HepG2 (cell line): ENCODE measurements around the gene GGT1. TPM values are rescaled to one million over a fixed set of nuclear protein-coding genes. Genes with fewer than 3 reads are reported as not detected.
A peak's percentile ranks its signal among the peaks of the same experiment; 100 is the strongest.

Experiments
- ASH2L ChIP-seq: fragments of 300-600, 200-600 bp; sonication (generic); IDR thresholded peaks from 2 replicates; pipeline ENCODE4 v1.7.0; 2017; ENCODE audit warnings: low read depth, mild to moderate bottlenecking, moderate library complexity, mixed read lengths, low read length; ENCODE audit not compliant: insufficient read length
- ATF7-NPFF ChIP-seq: sonication (generic); formaldehyde crosslinking; IDR thresholded peaks from 2 replicates; pipeline ENCODE4 v1.8.1; 2023; ENCODE audit warnings: mild to moderate bottlenecking, low read depth, missing genetic modification reagents, moderate library complexity
- CBFB ChIP-seq: sonication (generic); formaldehyde crosslinking; IDR thresholded peaks from 2 replicates; pipeline ENCODE4 v1.4.0; 2020; ENCODE audit warnings: missing genetic modification reagents
- GABPA ChIP-seq, 2 experiments: IDR thresholded peaks; 2 replicates each; pipeline ENCODE4 v1.6.1; 2011 to 2016; ENCODE audit warnings: low read depth in 2 of 2, low read length in 1 of 2, missing biosample characterization in 1 of 2, missing genetic modification characterization in 1 of 2
- GATA4 ChIP-seq: sonication (generic); IDR thresholded peaks from 2 replicates; pipeline ENCODE4 v1.6.1; 2016; ENCODE audit warnings: antibody characterized with exemption, low read depth, borderline replicate concordance
- HDAC1 ChIP-seq: sonication (generic); formaldehyde crosslinking; IDR thresholded peaks from 2 replicates; pipeline ENCODE4 v1.5.1; 2020; ENCODE audit warnings: mild to moderate bottlenecking, missing genetic modification reagents
- MIER3 ChIP-seq: IDR thresholded peaks from 2 replicates; pipeline ENCODE4 v1.6.1; 2016; ENCODE audit warnings: missing compliant biosample characterization, borderline replicate concordance
- MZF1 ChIP-seq: sonication (generic); formaldehyde crosslinking; IDR thresholded peaks from 2 replicates; pipeline ENCODE4 v1.8.1; 2023; ENCODE audit warnings: mild to moderate bottlenecking, missing genetic modification reagents, borderline replicate concordance
- SSRP1 ChIP-seq: IDR thresholded peaks from 2 replicates; pipeline ENCODE4 v1.6.1; 2016; ENCODE audit warnings: control low read depth
- TCF12 ChIP-seq, 2 experiments: fragments of 450-650 bp in 1 of 2; sonication (generic) in 1 of 2; formaldehyde crosslinking in 1 of 2; IDR thresholded peaks; 2 replicates each; pipeline versions ENCODE4 v1.6.1 to v1.8.0; 2017 to 2022; ENCODE audit warnings: antibody characterized with exemption in 1 of 2, mild to moderate bottlenecking in 1 of 2, missing genetic modification reagents in 1 of 2, moderate library complexity in 1 of 2
- U2AF1 ChIP-seq: fragments of 200-400 bp; formaldehyde crosslinking; optimal IDR thresholded peaks from 2 replicates; pipeline ENCODE3; 2017; ENCODE audit warnings: mild to moderate bottlenecking, low read depth, low read length
- YY1 ChIP-seq: IDR thresholded peaks from 2 replicates; pipeline ENCODE4 v1.6.1; 2011; ENCODE audit warnings: low read length, low read depth, moderate library complexity, mild to moderate bottlenecking; ENCODE audit not compliant: insufficient read depth, insufficient replicate concordance
- ZNF556 ChIP-seq: sonication (generic); formaldehyde crosslinking; IDR thresholded peaks from 2 replicates; pipeline ENCODE4 v1.4.0; 2020; ENCODE audit warnings: mild to moderate bottlenecking, missing genetic modification reagents, borderline replicate concordance
- ZSCAN9 ChIP-seq: IDR thresholded peaks from 2 replicates; pipeline ENCODE4 v1.6.1; 2016; ENCODE audit warnings: borderline replicate concordance
- polyA plus RNA-seq, 8 experiments: library from polyadenylated mRNA; depleted of rRNA in 3 of 8; stranded (reverse) in 7 of 8; unstranded in 1 of 8; fragments of >200 nt; fragmentation: Illumina TruSeq in 4 of 8; extraction: Trizol in 4 of 8; gene quantifications; 2 replicates each; pipeline versions ENCODE4 v1.2.1 to v1.2.3, GENCODE V29; 2011 to 2016; ENCODE audit warnings: low read depth in 4 of 8, missing spikeins in 1 of 8, mixed read lengths in 1 of 8; ENCODE audit not compliant: insufficient read depth in 1 of 8
- total RNA-seq, 5 experiments: library from RNA; depleted of rRNA; stranded (reverse); fragments of >200 nt; fragmentation: Illumina TruSeq; extraction: Trizol; gene quantifications; 2 replicates each; pipeline ENCODE4 v1.2.3, GENCODE V29; 2016; ENCODE audit warnings: low read depth in 1 of 5
- TF ChIP-seq, protein P1 (sequence below): sonication (generic); formaldehyde crosslinking; IDR thresholded peaks from 2 replicates; pipeline ENCODE4 v1.4.0; 2020; ENCODE audit warnings: missing genetic modification reagents
- TF ChIP-seq, protein P2 (sequence below): sonication (generic); formaldehyde crosslinking; IDR thresholded peaks from 2 replicates; pipeline ENCODE4 v1.5.0; 2020; ENCODE audit warnings: mild to moderate bottlenecking, missing genetic modification reagents
- TF ChIP-seq, protein P3 (sequence below): IDR thresholded peaks from 2 replicates; pipeline ENCODE4 v1.6.1; 2016; ENCODE audit warnings: low read depth, control low read depth
- TF ChIP-seq, protein P4 (sequence below): sonication (generic); formaldehyde crosslinking; IDR thresholded peaks from 2 replicates; pipeline ENCODE4 v1.4.0; 2020; ENCODE audit warnings: missing genetic modification reagents
- TF ChIP-seq, protein P5 (sequence below): IDR thresholded peaks from 2 replicates; pipeline ENCODE4 v1.6.1; 2016
- TF ChIP-seq, protein P6 (sequence below): sonication (generic); formaldehyde crosslinking; IDR thresholded peaks from 2 replicates; pipeline ENCODE4 v1.4.0; 2020; ENCODE audit warnings: missing genetic modification reagents

GGT1 gene
- total and polyA plus RNA-seq, 2 of the 13 experiments (the other 11 are each of a cell fraction or from before 2014, with no cell fraction given) = 29.9 to 103 TPM

DNA sequence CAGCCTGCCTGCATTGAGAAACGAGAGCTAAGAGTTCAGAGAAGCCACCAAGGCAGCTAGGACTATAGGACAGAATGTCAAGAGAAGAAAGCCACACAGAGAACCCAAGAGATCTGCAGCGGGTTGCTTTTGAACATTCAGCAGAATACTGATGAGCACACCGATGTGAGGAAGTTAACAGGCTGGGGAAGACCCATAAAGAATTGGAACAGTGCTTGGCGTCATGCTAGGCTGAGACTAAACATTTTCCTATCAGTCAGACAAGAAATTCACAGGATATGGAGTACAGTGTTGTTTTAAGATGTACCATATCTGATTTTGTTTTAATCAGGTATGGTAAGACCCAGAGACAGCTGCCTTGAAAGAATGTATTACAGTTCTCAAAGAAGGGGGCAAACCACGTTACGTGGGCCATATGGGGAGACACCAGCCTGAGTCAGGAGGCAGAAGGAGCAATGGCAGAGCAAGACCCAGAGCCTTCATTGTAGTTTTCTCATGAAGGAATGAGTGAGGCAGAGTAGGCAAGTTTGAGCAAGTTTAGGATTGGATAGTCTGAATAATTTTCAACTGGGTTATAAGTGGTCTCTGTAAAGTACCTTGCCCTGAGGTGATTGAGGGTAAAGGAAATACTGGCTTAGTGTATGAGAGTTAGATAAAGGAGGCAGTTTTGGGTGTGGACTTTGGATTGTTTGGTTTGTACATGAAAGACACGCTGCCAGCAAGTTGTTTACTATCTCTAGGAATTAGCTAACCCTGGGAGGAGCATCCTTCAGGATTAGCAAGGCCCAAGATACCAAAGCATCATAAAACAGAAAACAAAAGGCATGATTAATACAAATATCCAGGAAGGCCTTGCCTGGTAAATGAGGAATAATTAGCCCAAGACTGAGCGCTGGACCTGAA, 24.4 kb upstream of the GGT1 start (continued):
- TF ChIP-seq, protein P1, sequence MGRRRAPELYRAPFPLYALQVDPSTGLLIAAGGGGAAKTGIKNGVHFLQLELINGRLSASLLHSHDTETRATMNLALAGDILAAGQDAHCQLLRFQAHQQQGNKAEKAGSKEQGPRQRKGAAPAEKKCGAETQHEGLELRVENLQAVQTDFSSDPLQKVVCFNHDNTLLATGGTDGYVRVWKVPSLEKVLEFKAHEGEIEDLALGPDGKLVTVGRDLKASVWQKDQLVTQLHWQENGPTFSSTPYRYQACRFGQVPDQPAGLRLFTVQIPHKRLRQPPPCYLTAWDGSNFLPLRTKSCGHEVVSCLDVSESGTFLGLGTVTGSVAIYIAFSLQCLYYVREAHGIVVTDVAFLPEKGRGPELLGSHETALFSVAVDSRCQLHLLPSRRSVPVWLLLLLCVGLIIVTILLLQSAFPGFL (CRISPR knock-in tag) = no peak
- TF ChIP-seq HDAC1 (CRISPR knock-in tag) (peak; percentile 38; the same call in 1 of the 2 replicates), MZF1 (CRISPR knock-in tag) (no peak), ATF7-NPFF (CRISPR knock-in tag) (0 out of 2 replicates have a peak, but pooled peaks have one; percentile 20), TCF12 (IDR thresholded peaks at IDR 0.05) (no peak), TCF12 (CRISPR knock-in tag; IDR thresholded peaks at IDR 0.05) (no peak), SSRP1 (peak; percentile 71), GATA4 (peak; percentile 88; the same call in 1 of the 2 replicates), ASH2L (peak; percentile 86), MIER3 (CRISPR knock-in tag) (peak; percentile 86; the same call in 1 of the 2 replicates), GABPA (IDR thresholded peaks at IDR 0.05; ENCODE audit: low read depth, low read length) (no peak), GABPA (CRISPR knock-in tag; IDR thresholded peaks at IDR 0.05; ENCODE audit: low read depth) (peak; percentile 42; the same call in 1 of the 2 replicates), YY1 (no peak), ZSCAN9 (no peak), ZNF556 (CRISPR knock-in tag) (no peak; the same call in 1 of the 2 replicates), CBFB (CRISPR knock-in tag) (peak; percentile 6; the same call in 1 of the 2 replicates), U2AF1 (no peak)
- TF ChIP-seq, protein P2, sequence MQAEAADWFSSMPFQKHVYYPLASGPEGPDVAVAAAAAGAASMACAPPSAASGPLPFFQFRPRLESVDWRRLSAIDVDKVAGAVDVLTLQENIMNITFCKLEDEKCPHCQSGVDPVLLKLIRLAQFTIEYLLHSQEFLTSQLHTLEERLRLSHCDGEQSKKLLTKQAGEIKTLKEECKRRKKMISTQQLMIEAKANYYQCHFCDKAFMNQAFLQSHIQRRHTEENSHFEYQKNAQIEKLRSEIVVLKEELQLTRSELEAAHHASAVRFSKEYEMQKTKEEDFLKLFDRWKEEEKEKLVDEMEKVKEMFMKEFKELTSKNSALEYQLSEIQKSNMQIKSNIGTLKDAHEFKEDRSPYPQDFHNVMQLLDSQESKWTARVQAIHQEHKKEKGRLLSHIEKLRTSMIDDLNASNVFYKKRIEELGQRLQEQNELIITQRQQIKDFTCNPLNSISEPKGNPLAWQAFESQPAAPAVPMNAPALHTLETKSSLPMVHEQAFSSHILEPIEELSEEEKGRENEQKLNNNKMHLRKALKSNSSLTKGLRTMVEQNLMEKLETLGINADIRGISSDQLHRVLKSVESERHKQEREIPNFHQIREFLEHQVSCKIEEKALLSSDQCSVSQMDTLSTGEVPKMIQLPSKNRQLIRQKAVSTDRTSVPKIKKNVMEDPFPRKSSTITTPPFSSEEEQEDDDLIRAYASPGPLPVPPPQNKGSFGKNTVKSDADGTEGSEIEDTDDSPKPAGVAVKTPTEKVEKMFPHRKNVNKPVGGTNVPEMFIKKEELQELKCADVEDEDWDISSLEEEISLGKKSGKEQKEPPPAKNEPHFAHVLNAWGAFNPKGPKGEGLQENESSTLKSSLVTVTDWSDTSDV (CRISPR knock-in tag) = no peak
- TF ChIP-seq, protein P3, sequence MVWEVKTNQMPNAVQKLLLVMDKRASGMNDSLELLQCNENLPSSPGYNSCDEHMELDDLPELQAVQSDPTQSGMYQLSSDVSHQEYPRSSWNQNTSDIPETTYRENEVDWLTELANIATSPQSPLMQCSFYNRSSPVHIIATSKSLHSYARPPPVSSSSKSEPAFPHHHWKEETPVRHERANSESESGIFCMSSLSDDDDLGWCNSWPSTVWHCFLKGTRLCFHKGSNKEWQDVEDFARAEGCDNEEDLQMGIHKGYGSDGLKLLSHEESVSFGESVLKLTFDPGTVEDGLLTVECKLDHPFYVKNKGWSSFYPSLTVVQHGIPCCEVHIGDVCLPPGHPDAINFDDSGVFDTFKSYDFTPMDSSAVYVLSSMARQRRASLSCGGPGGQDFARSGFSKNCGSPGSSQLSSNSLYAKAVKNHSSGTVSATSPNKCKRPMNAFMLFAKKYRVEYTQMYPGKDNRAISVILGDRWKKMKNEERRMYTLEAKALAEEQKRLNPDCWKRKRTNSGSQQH = no peak
- TF ChIP-seq, protein P4, sequence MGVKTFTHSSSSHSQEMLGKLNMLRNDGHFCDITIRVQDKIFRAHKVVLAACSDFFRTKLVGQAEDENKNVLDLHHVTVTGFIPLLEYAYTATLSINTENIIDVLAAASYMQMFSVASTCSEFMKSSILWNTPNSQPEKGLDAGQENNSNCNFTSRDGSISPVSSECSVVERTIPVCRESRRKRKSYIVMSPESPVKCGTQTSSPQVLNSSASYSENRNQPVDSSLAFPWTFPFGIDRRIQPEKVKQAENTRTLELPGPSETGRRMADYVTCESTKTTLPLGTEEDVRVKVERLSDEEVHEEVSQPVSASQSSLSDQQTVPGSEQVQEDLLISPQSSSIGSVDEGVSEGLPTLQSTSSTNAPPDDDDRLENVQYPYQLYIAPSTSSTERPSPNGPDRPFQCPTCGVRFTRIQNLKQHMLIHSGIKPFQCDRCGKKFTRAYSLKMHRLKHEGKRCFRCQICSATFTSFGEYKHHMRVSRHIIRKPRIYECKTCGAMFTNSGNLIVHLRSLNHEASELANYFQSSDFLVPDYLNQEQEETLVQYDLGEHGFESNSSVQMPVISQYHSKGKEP (CRISPR knock-in tag) = no peak
- TF ChIP-seq, protein P5, sequence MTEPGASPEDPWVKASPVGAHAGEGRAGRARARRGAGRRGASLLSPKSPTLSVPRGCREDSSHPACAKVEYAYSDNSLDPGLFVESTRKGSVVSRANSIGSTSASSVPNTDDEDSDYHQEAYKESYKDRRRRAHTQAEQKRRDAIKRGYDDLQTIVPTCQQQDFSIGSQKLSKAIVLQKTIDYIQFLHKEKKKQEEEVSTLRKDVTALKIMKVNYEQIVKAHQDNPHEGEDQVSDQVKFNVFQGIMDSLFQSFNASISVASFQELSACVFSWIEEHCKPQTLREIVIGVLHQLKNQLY (CRISPR knock-in tag) = peak; percentile 89
- TF ChIP-seq, protein P6, sequence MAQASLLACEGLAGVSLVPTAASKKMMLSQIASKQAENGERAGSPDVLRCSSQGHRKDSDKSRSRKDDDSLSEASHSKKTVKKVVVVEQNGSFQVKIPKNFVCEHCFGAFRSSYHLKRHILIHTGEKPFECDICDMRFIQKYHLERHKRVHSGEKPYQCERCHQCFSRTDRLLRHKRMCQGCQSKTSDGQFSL = no peak
